ENCODE data around the gene CHAC1. TPM values are rescaled to one million over a fixed set of nuclear protein-coding genes. Genes with fewer than 3 reads are reported as not detected.

The CHAC1 gene
- total and polyA plus RNA-seq, 4 donors = 1.2 to 5.3 (median 3.3) TPM

DNA sequence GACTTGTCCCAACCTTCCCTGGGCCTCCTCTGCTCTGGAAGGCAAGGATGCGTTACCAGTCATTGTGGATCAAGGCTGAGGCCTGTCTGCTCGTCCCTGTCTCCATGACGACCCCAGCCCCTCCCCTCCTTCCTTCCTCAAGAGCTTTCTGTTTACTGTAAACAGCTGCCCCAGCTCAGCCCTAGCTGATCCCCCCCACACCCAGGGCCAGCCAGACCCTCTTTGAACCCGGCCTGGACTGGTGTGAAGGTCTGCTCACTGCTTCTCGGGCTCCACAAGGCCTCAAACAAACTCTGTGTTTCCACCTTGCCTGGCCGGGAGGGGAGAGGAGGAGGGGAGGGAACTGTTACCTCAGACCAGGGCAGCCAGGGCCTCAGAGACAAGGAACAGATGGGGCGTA is 42.1 kb upstream of the CHAC1 start:
- no peaks in the 10 kb centered on the region for H3K36me3 ChIP-seq (ENCODE audit: control insufficient read depth in 1 of 2, insufficient read depth in 2 of 2, low read length in 1 of 2)
- H3K27ac ChIP-seq (ENCODE audit: low read depth in 1 of 2, low read length in 2 of 2) = no peak overlapping the region
- ATAC-seq (ENCODE audit: low FRiP score) (no peak), DNase-seq (no peak)
- no peaks in the 10 kb centered on the region for H3K27me3 ChIP-seq (ENCODE audit: control insufficient read depth in 1 of 2, insufficient read depth in 2 of 2, low read length in 1 of 2)
- WGBS, 2 donors = 78% methylated on average over 7 of the region's 7 CpGs
- no peak overlapping the region for H3K4me3 ChIP-seq (ENCODE audit: low read length in 2 of 2)
- intact Hi-C loops (cut with DNase I) = no loop called here
- H3K4me1 ChIP-seq (ENCODE audit: control insufficient read depth in 1 of 2, insufficient read depth in 2 of 2, low read length in 2 of 2) = no peaks in the 10 kb centered on the region
- H3K9me3 ChIP-seq (ENCODE audit: control insufficient read depth, low read length) = no peaks in the 10 kb centered on the region

DNA sequence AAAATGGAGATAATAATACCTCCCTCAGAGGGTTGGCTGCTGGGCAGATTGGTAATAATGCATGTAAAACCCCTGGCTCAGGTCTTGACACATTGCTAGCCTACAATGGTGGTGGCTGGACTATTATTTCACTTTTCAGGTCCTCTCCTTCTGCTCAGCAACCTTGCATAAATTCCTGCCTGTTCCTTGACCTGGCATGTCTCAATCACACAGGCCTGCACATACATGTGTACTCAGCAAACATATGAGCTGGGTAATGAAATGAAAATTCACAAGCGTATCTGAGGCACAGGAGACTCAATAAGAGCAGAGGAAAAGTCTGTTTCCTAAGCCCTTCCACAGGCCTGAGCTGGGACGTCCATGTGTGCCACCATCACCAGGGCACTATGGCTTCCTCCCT is 41.6 kb upstream of the CHAC1 start:
- H3K27me3 ChIP-seq (ENCODE audit: control insufficient read depth in 1 of 2, insufficient read depth in 2 of 2, low read length in 1 of 2) = no peaks in the 10 kb centered on the region
- intact Hi-C loops (cut with DNase I) = no loop called here
- no peak for DNase-seq
- no peaks in the 10 kb centered on the region for H3K4me1 ChIP-seq (ENCODE audit: control insufficient read depth in 1 of 2, insufficient read depth in 2 of 2, low read length in 2 of 2)
- 90 to 91% methylated on average over 2 of the region's 2 CpGs for WGBS, 2 donors
- ATAC-seq (ENCODE audit: low FRiP score) = no peak
- no peaks in the 10 kb centered on the region for H3K36me3 ChIP-seq (ENCODE audit: control insufficient read depth in 1 of 2, insufficient read depth in 2 of 2, low read length in 1 of 2)
- H3K27ac ChIP-seq (ENCODE audit: low read depth in 1 of 2, low read length in 2 of 2) = no peak overlapping the region
- no peaks in the 10 kb centered on the region for H3K9me3 ChIP-seq (ENCODE audit: control insufficient read depth, low read length)
- no peak overlapping the region for H3K4me3 ChIP-seq (ENCODE audit: low read length in 2 of 2)

DNA sequence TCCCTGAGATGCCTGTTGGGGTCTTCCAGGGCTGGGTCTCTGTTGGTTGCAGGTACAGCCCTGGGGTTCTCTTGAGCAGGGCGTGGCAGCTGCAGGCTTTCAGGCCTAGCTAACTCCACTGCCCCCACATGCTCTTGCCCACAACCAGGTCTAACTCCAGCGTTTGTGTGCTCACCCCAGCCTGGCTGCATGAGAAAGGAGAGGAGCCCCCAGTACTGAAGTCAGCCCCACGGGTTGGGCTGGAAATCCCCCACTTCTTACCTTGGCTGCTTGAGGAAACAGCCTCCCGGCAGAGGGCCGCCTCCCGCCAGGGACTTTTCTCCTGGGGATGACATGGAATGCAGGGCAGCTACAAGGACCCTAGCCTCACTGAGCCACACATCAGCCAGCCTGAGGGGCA is 40.8 kb upstream of the CHAC1 start:
- 82 to 85% methylated on average over 6 of the region's 6 CpGs for WGBS, 2 donors
- no peak overlapping the region for H3K27ac ChIP-seq (ENCODE audit: low read depth in 1 of 2, low read length in 2 of 2)
- no peaks in the 10 kb centered on the region for H3K27me3 ChIP-seq (ENCODE audit: control insufficient read depth in 1 of 2, insufficient read depth in 2 of 2, low read length in 1 of 2)
- intact Hi-C loops (cut with DNase I) = no loop called here
- no peak for ATAC-seq (ENCODE audit: low FRiP score)
- no peak for DNase-seq
- no peaks in the 10 kb centered on the region for H3K9me3 ChIP-seq (ENCODE audit: control insufficient read depth, low read length)
- no peaks in the 10 kb centered on the region for H3K4me1 ChIP-seq (ENCODE audit: control insufficient read depth in 1 of 2, insufficient read depth in 2 of 2, low read length in 2 of 2)
- no peaks in the 10 kb centered on the region for H3K36me3 ChIP-seq (ENCODE audit: control insufficient read depth in 1 of 2, insufficient read depth in 2 of 2, low read length in 1 of 2)
- no peak overlapping the region for H3K4me3 ChIP-seq (ENCODE audit: low read length in 2 of 2)

DNA sequence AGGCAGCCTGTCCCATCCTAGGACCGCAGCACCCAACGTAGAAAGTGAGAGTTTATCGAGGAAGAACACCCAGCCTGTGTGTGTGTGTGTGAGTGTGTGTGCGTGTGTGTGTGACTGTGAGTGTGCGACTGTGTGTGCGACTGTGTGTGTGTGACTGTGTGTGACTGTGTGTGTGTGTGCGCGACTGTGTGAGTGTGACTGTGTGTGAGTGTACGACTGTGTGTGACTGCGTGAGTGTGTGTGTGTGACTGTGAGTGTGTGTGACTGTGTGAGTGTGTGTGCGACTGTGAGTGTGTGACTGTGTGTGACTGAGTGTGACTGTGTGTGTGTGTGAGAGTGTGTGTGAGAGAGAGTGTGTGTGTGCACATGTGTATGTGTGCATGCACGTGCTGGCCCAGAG is 39.3 kb upstream of the CHAC1 start:
- ATAC-seq (ENCODE audit: low FRiP score) (no peak), DNase-seq (no peak)
- 96 to 98% methylated on average over 12 of the region's 12 CpGs for WGBS, 2 donors
- Histone ChIP-seq H3K27ac (ENCODE audit: low read depth in 1 of 2, low read length in 2 of 2) (no peak overlapping the region), H3K36me3 (ENCODE audit: control insufficient read depth in 1 of 2, insufficient read depth in 2 of 2, low read length in 1 of 2) (no peaks in the 10 kb centered on the region), H3K4me3 (ENCODE audit: low read length in 2 of 2) (no peak overlapping the region), H3K27me3 (ENCODE audit: control insufficient read depth in 1 of 2, insufficient read depth in 2 of 2, low read length in 1 of 2) (no peaks in the 10 kb centered on the region), H3K4me1 (ENCODE audit: control insufficient read depth in 1 of 2, insufficient read depth in 2 of 2, low read length in 2 of 2) (no peaks in the 10 kb centered on the region), H3K9me3 (ENCODE audit: control insufficient read depth, low read length) (no peaks in the 10 kb centered on the region)
- intact Hi-C loops (cut with DNase I) = no loop called here

- H3K27ac ChIP-seq (ENCODE audit: low read depth in 1 of 2, low read length in 2 of 2) = no peak overlapping the region
- no peaks in the 10 kb centered on the region for H3K36me3 ChIP-seq (ENCODE audit: control insufficient read depth in 1 of 2, insufficient read depth in 2 of 2, low read length in 1 of 2)
- no peaks in the 10 kb centered on the region for H3K4me1 ChIP-seq (ENCODE audit: control insufficient read depth in 1 of 2, insufficient read depth in 2 of 2, low read length in 2 of 2)
- H3K27me3 ChIP-seq (ENCODE audit: control insufficient read depth in 1 of 2, insufficient read depth in 2 of 2, low read length in 1 of 2) = no peaks in the 10 kb centered on the region
- H3K4me3 ChIP-seq (ENCODE audit: low read length in 2 of 2) = no peak overlapping the region
- 84 to 91% methylated on average over 8 of the region's 8 CpGs for WGBS, 2 donors
- H3K9me3 ChIP-seq (ENCODE audit: control insufficient read depth, low read length) = no peaks in the 10 kb centered on the region
- intact Hi-C loops (cut with DNase I) = no loop called here
- DNase-seq (no peak), ATAC-seq (ENCODE audit: low FRiP score) (no peak)
Observed at GRCh38 chr15:40914486-40914885, 38.8 kb upstream of the CHAC1 start.

DNA sequence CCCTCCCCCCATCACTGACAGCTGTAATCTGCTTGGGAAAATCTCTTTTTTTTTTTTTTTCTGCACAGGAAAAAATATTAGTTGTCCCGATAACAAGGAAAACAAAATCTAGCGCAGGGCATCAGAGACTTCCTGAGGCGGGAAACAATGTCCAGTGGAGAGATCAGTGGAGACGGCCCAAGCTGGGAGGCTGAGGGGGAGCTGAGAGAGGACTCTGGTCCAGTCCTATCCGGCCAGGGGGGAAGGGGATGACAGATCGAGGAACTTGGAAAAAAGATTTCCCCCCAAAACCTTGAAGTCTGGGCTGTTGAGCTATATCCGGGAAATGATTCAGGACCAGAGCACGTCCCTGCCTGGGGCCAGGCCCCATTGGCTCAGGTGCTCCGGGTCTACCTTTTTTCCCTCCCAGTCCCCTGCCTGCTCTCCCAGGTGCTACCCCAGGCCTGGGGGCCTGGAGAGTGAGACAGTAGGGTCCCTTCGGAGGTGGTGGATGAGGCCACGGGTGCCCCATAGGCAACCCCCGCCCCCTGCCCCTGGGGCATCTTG is 38.1 kb upstream of the CHAC1 start:
- Histone ChIP-seq H3K36me3 (ENCODE audit: control insufficient read depth in 1 of 2, insufficient read depth in 2 of 2, low read length in 1 of 2) (no peaks in the 10 kb centered on the region), H3K27me3 (ENCODE audit: control insufficient read depth in 1 of 2, insufficient read depth in 2 of 2, low read length in 1 of 2) (no peaks in the 10 kb centered on the region), H3K4me1 (ENCODE audit: control insufficient read depth in 1 of 2, insufficient read depth in 2 of 2, low read length in 2 of 2) (no peaks in the 10 kb centered on the region), H3K9me3 (ENCODE audit: control insufficient read depth, low read length) (no peaks in the 10 kb centered on the region), H3K4me3 (ENCODE audit: low read length in 2 of 2) (no peak overlapping the region), H3K27ac (ENCODE audit: low read depth in 1 of 2, low read length in 2 of 2) (no peak overlapping the region)
- WGBS, 2 donors = 91% methylated on average over 12 of the region's 12 CpGs
- no peak for DNase-seq
- ATAC-seq (ENCODE audit: low FRiP score) = no peak
- intact Hi-C loops (cut with DNase I) = no loop called here

- H3K36me3 ChIP-seq (ENCODE audit: control insufficient read depth in 1 of 2, insufficient read depth in 2 of 2, low read length in 1 of 2) = no peaks in the 10 kb centered on the region
- DNase-seq (no peak), ATAC-seq (ENCODE audit: low FRiP score) (no peak)
- 82 to 84% methylated on average over 6 of the region's 6 CpGs for WGBS, 2 donors
- H3K27me3 ChIP-seq (ENCODE audit: control insufficient read depth in 1 of 2, insufficient read depth in 2 of 2, low read length in 1 of 2) = no peaks in the 10 kb centered on the region
- H3K4me3 ChIP-seq (ENCODE audit: low read length in 2 of 2) = no peak overlapping the region
- intact Hi-C loops (cut with DNase I) = no loop called here
- no peak overlapping the region for H3K27ac ChIP-seq (ENCODE audit: low read depth in 1 of 2, low read length in 2 of 2)
- H3K4me1 ChIP-seq (ENCODE audit: control insufficient read depth in 1 of 2, insufficient read depth in 2 of 2, low read length in 2 of 2) = no peaks in the 10 kb centered on the region
- no peaks in the 10 kb centered on the region for H3K9me3 ChIP-seq (ENCODE audit: control insufficient read depth, low read length)
Observed at GRCh38 chr15:40915679-40916078, 37.6 kb upstream of the CHAC1 start.

DNA sequence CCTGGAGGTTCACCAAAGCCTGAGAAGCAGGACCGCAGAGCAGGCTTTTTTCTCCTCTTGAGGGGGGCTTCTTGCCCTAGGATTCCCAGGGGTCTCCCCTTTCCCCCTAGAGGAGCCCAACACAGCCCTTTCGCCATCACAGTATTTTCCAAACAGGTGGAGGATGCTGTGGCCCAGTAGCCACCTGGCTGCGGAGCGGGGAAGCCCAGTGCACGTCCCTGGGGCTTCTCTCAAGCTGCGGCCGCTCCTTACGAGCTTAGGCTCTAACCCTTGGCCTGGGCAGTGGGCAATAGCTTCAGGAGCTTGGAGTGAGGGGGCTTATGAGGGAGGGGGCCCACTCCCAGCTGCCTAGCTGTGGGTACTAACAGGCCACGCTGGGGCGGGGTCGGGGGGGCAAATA is 35.7 kb upstream of the CHAC1 start:
- no peak overlapping the region for H3K4me3 ChIP-seq (ENCODE audit: low read length in 2 of 2)
- H3K4me1 ChIP-seq (ENCODE audit: control insufficient read depth in 1 of 2, insufficient read depth in 2 of 2, low read length in 2 of 2) = no peaks in the 10 kb centered on the region
- H3K27ac ChIP-seq (ENCODE audit: low read depth in 1 of 2, low read length in 2 of 2) = no peak overlapping the region
- intact Hi-C loops (cut with DNase I) = no loop called here
- H3K36me3 ChIP-seq (ENCODE audit: control insufficient read depth in 1 of 2, insufficient read depth in 2 of 2, low read length in 1 of 2) = no peaks in the 10 kb centered on the region
- ATAC-seq (ENCODE audit: low FRiP score) (no peak), DNase-seq (no peak)
- no peaks in the 10 kb centered on the region for H3K9me3 ChIP-seq (ENCODE audit: control insufficient read depth, low read length)
- 84 to 90% methylated on average over 11 of the region's 11 CpGs for WGBS, 2 donors
- H3K27me3 ChIP-seq (ENCODE audit: control insufficient read depth in 1 of 2, insufficient read depth in 2 of 2, low read length in 1 of 2) = no peaks in the 10 kb centered on the region

- no peak overlapping the region for H3K4me3 ChIP-seq (ENCODE audit: low read length in 2 of 2)
- DNase-seq (no peak), ATAC-seq (ENCODE audit: low FRiP score) (peak; percentile 39)
- WGBS, 2 donors = 76 to 82% methylated on average over 15 of the region's 15 CpGs
- H3K9me3 ChIP-seq (ENCODE audit: control insufficient read depth, low read length) = no peaks in the 10 kb centered on the region
- no peak overlapping the region for H3K27ac ChIP-seq (ENCODE audit: low read depth in 1 of 2, low read length in 2 of 2)
- no peaks in the 10 kb centered on the region for H3K36me3 ChIP-seq (ENCODE audit: control insufficient read depth in 1 of 2, insufficient read depth in 2 of 2, low read length in 1 of 2)
- no peaks in the 10 kb centered on the region for H3K27me3 ChIP-seq (ENCODE audit: control insufficient read depth in 1 of 2, insufficient read depth in 2 of 2, low read length in 1 of 2)
- intact Hi-C loops (cut with DNase I) = no loop called here
- H3K4me1 ChIP-seq (ENCODE audit: control insufficient read depth in 1 of 2, insufficient read depth in 2 of 2, low read length in 2 of 2) = no peaks in the 10 kb centered on the region
Observed at GRCh38 chr15:40918146-40918798, 35.0 kb upstream of the CHAC1 start.

Measured in aorta (tissue), 5 donors.